ENCODE measurements around the gene RUVBL1. TPM values are rescaled to one million over a fixed set of nuclear protein-coding genes. Genes with fewer than 3 reads are reported as not detected.

The RUVBL1 gene
- total and polyA plus RNA-seq, 10 of the 15 experiments (the other 5 are each of a cell fraction or from before 2014, with no cell fraction given) = 15.2 to 142 (median 84.2) TPM

- SMC1A ChIA-PET (ENCODE audit: uncharacterized antibody, unreplicated experiment) = no interaction called here
- TF ChIP-seq BCL11A (IDR thresholded peaks at IDR 0.05; ENCODE audit: low read depth, low read length) (no peak), PAX5 (IDR thresholded peaks at IDR 0.05; ENCODE audit: borderline replicate concordance, low read depth, low read length) (no peak), RAD51 (IDR thresholded peaks at IDR 0.05) (no peak), LARP7 (IDR thresholded peaks at IDR 0.05) (no peak), CTCF (IDR thresholded peaks at IDR 0.05 in 2 of 3, conservative IDR thresholded peaks at IDR 0.05 in 1 of 3; ENCODE audit: control insufficient read depth in 2 of 3, extremely low read depth in 1 of 3, insufficient read depth in 1 of 3, low read depth in 3 of 3, low read length in 3 of 3) (no peak), ESRRA (IDR thresholded peaks at IDR 0.05; ENCODE audit: low read length) (no peak), ZNF622 (IDR thresholded peaks at IDR 0.05) (no peak)
- Histone ChIP-seq H3K4me3 (no peak overlapping the region), H2AFZ (ENCODE audit: control insufficient read depth, low read depth, low read length) (no peak overlapping the region), H3K4me1 (ENCODE audit: control insufficient read depth, insufficient read depth, low read length) (no peaks in the 10 kb centered on the region; the same call in 1 of the 2 replicates), H3K4me2 (ENCODE audit: control insufficient read depth, insufficient read depth) (no peak overlapping the region), H3K27me3 (replicated peaks in 1 of 2; ENCODE audit: control insufficient read depth in 2 of 2, insufficient read depth in 2 of 2, low read length in 1 of 2) (no peaks in the 10 kb centered on the region), H3K36me3 (ENCODE audit: control insufficient read depth in 2 of 2, insufficient read depth in 2 of 2, low read length in 1 of 2) (peaks cover 3 to 19% of the 10 kb centered on the region in 2 experiments; a peak in 3 of 4 replicates), H4K20me1 (ENCODE audit: control insufficient read depth, insufficient read depth) (no peaks in the 10 kb centered on the region), H3K79me2 (ENCODE audit: control insufficient read depth, insufficient read depth, low read length) (no peaks in the 10 kb centered on the region), H3K9ac (ENCODE audit: control insufficient read depth, insufficient read depth, low read length) (no peak overlapping the region), H3K27ac (ENCODE audit: control insufficient read depth, insufficient read depth) (no peak overlapping the region), H3K9me3 (replicated peaks; ENCODE audit: control insufficient read depth, insufficient read depth, low read length) (no peaks in the 10 kb centered on the region)
- intact Hi-C loops (cut with micrococcal nuclease; ENCODE audit: unreplicated experiment) = no loop called here
- BruUV-seq (replicated peaks) = no TSS peak
- POLR2A ChIA-PET = no interaction called here
- ATAC-seq (no peak), FAIRE-seq (no peak), DNase-seq (ENCODE audit: low read depth, low spot score) (no peak)
- WGBS (ENCODE audit: insufficient coverage, insufficient replicate concordance, low lambda C conversion rate, missing lambda C conversion rate) = 92% methylated on average over 6 of the region's 6 CpGs
- in situ Hi-C loops (cut with MboI) = loop anchor here (25.0 kb wide), 1 partner anchor 531 kb away; no protein-coding TSS in a partner anchor
- RAD21 ChIA-PET (ENCODE audit: unreplicated experiment) = no interaction called here
- CTCF ChIA-PET = interaction anchor here (1.1 kb wide), 2 partner anchors 53 to 525 kb away, joined by 4 read pairs; no protein-coding TSS in a partner anchor
These were observed 42.4 kb downstream of the RUVBL1 start for GRCh38 chr3:128081226-128081625.
